Measurements from ENCODE around the gene KCNJ15.
"Not testable (repeated sequence)": the region's sequence is repeated elsewhere in the genome, so short reads cannot be mapped to it uniquely, and the experiment has no call there.

The KCNJ15 gene

GRCh38 chr21:38244885-38245869 is 11.6 kb upstream of the KCNJ15 start:
- DNase-seq, result no peak

GRCh38 chr21:38246511-38246910 is 10.3 kb upstream of the KCNJ15 start:
- no peak for DNase-seq

- not testable (repeated sequence) for DNase-seq
Measured at GRCh38 chr21:38247054-38247453, 9.7 kb upstream of the KCNJ15 start.

- no peak for DNase-seq
Measured at GRCh38 chr21:38247738-38248510, 8.9 kb upstream of the KCNJ15 start.

- DNase-seq, result no peak
Measured at GRCh38 chr21:38249256-38249655, 7.5 kb upstream of the KCNJ15 start.

GRCh38 chr21:38249696-38250278 is 7.0 kb upstream of the KCNJ15 start:
- no peak for DNase-seq

- no peak for DNase-seq
Measured at GRCh38 chr21:38250991-38251418, 5.8 kb upstream of the KCNJ15 start.

GRCh38 chr21:38254970-38255369 is 1.8 kb upstream of the KCNJ15 start:
- no peak for DNase-seq

- DNase-seq, result no peak
Measured at GRCh38 chr21:38255571-38256117, 1.1 kb upstream of the KCNJ15 start.

- DNase-seq, result peak; percentile 70 to 77
Measured at GRCh38 chr21:38257667-38258066, 876 bp downstream of the KCNJ15 start.

GRCh38 chr21:38258521-38259485 is 2.0 kb downstream of the KCNJ15 start:
- DNase-seq, result peak; percentile 82 to 97

- no peak for DNase-seq
Measured at GRCh38 chr21:38259665-38260064, 2.9 kb downstream of the KCNJ15 start.

- DNase-seq, result no peak
Measured at GRCh38 chr21:38260426-38260825, 3.6 kb downstream of the KCNJ15 start.

- no peak for DNase-seq
Measured at GRCh38 chr21:38261851-38262250, 5.1 kb downstream of the KCNJ15 start.

GRCh38 chr21:38263493-38263892 is 6.7 kb downstream of the KCNJ15 start:
- DNase-seq, result no peak

GRCh38 chr21:38264571-38264970 is 7.8 kb downstream of the KCNJ15 start:
- DNase-seq, result no peak

- no peak for DNase-seq
Measured at GRCh38 chr21:38265166-38265565, 8.4 kb downstream of the KCNJ15 start.

- no peak for DNase-seq
Measured at GRCh38 chr21:38266732-38267131, 9.9 kb downstream of the KCNJ15 start.

- peak; percentile 36 to 54 for DNase-seq
Measured at GRCh38 chr21:38267136-38267755, 10.5 kb downstream of the KCNJ15 start.

GRCh38 chr21:38267991-38268863 is 11.4 kb downstream of the KCNJ15 start:
- DNase-seq, result peak; percentile 44 to 49

All from inflammatory macrophage treated with lipopolysaccharide for 1 hour (primary cell).